Measurements from ENCODE around the gene PIRT.

PIRT gene

DNA sequence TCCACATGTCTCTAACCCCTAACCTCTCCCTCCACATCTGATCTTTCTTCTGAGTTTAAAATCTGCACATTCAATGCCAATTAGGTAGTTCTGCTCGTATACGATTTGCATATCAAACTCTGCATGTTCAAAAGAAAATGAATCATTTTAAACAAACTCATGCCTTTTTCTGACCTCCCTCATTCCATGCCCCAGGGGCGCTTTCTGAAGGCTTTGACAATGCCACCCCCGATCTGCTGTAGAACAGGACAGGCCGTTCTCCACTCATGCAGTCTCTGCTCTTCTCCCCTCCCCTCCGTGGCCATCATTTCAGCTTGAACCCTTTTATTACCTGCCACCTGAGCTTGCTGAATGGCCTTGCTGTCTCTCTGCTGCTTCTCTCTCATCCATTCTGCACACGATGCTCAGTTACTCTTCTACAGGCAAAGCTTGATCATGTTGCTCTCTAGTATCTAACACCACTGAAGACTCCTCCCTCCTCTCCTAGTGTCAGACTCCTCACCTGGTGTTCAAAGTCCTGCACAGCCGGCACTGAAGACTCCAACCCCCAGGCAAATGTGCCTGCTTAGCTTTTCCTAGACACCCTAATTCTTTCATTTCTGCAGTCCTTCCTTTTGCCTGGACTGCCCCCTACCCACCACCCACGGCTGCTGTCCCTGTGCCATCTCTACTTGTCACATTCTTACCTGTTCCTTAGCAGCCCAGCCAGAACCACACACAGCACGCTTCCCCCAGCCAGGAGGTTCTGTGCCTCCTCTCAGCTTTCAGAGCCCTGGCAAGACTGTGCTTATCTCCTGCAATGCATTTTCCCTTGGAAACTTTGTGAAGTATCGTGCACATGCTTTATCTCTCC, 40.2 kb downstream of the PIRT start:
- no peak for TF ChIP-seq CTCF (IDR thresholded peaks at IDR 0.05; ENCODE audit: extremely low read depth, missing control alignments)

DNA sequence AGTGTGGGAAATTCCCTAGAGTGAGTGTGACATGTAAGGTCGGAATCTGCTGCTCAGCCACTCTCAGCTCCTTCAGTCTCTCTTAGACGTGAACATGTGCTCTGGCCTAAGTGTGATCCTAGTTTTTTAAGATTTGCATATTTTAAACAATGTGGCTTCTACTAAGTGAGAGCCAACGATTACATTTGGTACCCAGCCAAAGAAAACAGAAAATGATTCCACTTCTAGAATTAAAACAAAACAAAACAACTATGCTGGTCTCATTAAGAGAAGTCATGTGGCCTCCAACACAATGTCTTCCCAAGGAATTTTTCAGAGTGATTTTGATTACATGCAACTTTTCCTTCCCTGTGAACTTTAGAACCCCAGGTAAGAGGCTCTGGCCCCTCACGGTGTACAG, 44.1 kb downstream of the PIRT start:
- no peak for TF ChIP-seq CTCF (IDR thresholded peaks at IDR 0.05; ENCODE audit: extremely low read depth, missing control alignments)
- no peak for DNase-seq (ENCODE audit: low spot score)

More for the DNA sequence above, 40.2 kb downstream of the PIRT start:
- no peak for DNase-seq (ENCODE audit: low spot score)

DNA sequence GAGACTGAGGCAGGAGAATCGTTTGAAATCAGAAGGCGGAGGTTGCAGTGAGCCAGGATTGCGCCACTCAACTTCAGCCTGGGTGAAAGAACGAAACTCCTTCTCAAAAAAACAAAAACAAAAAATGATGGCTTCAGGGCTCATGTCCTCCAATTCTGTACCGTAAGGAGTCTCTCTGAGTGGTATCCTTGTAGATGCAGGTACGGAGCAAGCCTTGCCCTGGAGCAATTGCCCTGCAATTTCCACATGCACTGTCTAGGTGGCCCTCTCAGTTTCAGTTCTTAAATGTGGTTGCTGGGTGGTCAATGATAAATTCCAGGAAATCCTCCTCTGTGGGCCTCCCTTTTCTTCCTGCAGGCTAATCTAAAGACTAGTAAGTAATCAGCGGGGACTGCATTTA, 44.6 kb downstream of the PIRT start:
- no peak for DNase-seq (ENCODE audit: low spot score)
- TF ChIP-seq CTCF (IDR thresholded peaks at IDR 0.05; ENCODE audit: extremely low read depth, missing control alignments) = no peak

GRCh38 chr17:10792151-10792550, 45.7 kb downstream of the PIRT start:
- no peak for TF ChIP-seq CTCF (IDR thresholded peaks at IDR 0.05; ENCODE audit: extremely low read depth, missing control alignments)
- no peak for DNase-seq (ENCODE audit: low spot score)

GRCh38 chr17:10790491-10791401, 47.1 kb downstream of the PIRT start:
- TF ChIP-seq CTCF (IDR thresholded peaks at IDR 0.05; ENCODE audit: extremely low read depth, missing control alignments) = no peak
- no peak for DNase-seq (ENCODE audit: low spot score)

GRCh38 chr17:10789694-10790271, 48.1 kb downstream of the PIRT start:
- DNase-seq (ENCODE audit: low spot score) = no peak
- TF ChIP-seq CTCF (IDR thresholded peaks at IDR 0.05; ENCODE audit: extremely low read depth, missing control alignments) = no peak

Data from GM20000 (cell line).